Measurements from ENCODE around the gene PRDM16.

Gene PRDM16

DNA sequence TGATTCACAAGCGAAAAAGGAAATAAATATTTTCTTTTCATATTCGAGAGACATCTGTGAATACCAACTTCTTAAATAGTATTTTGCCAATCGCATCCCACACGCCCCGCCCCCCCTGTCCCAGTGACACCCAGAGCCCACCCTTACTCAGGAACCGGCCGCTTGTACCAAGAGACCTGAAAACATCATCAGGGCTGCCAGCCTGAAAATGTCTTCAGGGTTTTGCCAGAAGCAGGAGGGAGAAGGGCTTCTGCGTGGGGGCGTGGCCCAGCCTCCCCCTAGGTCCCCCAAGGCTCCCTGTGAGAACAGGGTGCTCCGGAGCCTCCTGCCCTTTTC, 126.4 kb downstream of the PRDM16 start:
- TF ChIP-seq, protein P1, sequence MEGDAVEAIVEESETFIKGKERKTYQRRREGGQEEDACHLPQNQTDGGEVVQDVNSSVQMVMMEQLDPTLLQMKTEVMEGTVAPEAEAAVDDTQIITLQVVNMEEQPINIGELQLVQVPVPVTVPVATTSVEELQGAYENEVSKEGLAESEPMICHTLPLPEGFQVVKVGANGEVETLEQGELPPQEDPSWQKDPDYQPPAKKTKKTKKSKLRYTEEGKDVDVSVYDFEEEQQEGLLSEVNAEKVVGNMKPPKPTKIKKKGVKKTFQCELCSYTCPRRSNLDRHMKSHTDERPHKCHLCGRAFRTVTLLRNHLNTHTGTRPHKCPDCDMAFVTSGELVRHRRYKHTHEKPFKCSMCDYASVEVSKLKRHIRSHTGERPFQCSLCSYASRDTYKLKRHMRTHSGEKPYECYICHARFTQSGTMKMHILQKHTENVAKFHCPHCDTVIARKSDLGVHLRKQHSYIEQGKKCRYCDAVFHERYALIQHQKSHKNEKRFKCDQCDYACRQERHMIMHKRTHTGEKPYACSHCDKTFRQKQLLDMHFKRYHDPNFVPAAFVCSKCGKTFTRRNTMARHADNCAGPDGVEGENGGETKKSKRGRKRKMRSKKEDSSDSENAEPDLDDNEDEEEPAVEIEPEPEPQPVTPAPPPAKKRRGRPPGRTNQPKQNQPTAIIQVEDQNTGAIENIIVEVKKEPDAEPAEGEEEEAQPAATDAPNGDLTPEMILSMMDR (conservative IDR thresholded peaks at IDR 0.05; ENCODE audit: low read depth, low read length): no peak
- no peak overlapping the region for H3K4me3 ChIP-seq (ENCODE audit: low read depth, low read length)

DNA sequence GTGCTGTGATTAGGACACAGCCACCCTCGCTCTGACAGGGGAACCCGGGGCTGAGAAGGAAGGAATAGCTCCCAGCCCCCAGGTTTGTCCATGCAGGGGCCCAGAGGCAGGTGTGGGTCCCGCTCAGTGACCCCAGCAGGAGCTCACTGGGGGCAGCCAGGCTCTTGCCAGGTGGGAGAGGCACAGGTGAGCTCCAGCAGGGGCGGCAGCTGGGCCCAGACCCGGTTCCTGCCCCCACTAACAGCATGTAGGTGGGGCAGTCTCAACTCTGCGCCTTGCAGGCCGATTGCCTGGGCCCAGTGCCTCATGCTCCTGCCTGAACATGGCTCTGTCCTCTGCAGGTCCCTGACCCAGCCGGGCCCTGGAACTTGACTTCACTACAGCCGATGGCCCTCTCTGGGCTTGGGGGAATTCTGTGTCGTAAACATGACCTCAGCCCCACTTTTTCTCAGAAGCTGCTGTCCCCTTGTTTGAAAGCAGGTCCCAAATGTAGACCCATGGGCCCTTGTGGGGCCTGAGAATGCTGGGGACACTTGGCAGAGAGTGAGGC, 127.0 kb downstream of the PRDM16 start:
- TF ChIP-seq, protein P1 (conservative IDR thresholded peaks at IDR 0.05; ENCODE audit: low read depth, low read length): no peak
- DNase-seq (ENCODE audit: low read depth): no peak
- no peak overlapping the region for H3K4me3 ChIP-seq (ENCODE audit: low read depth, low read length)

More for the DNA sequence above, 126.4 kb downstream of the PRDM16 start:
- no peak for DNase-seq (ENCODE audit: low read depth)

DNA sequence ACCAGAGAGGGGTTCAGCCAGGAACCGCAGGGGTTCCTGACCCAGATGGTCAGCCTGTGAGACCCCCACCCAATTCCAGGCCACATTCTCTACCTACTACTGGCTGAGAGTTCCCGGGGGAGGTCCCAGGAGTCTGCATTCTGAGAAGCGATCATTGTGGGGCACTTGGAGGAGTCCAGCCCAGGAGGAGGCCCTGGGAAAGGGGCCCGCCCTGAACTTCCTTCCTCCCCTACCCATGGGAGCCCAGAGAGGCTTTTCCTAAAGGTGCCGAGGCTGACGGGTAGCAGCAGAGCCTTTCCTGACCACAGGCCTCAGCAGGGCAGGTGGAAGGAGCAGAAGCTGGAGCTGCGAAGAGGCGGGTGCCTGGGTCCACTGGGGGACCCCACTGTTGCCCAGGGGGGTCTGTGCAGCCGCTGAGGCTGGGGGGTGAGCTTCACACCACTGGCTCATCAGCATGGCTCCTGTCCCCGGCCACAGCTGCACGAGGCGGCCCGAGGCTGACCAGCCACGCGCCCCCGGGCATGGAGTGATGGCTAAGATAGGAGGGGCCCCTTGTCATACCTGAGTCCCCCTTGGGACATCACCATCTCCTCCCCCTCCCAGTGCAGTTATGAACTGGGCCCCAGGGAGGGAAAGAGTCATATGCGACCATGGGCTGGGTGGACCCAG, 127.7 kb downstream of the PRDM16 start:
- H3K4me3 ChIP-seq (ENCODE audit: low read depth, low read length): no peak overlapping the region
- DNase-seq (ENCODE audit: low read depth): no peak
- TF ChIP-seq, protein P1 (conservative IDR thresholded peaks at IDR 0.05; ENCODE audit: low read depth, low read length): no peak

DNA sequence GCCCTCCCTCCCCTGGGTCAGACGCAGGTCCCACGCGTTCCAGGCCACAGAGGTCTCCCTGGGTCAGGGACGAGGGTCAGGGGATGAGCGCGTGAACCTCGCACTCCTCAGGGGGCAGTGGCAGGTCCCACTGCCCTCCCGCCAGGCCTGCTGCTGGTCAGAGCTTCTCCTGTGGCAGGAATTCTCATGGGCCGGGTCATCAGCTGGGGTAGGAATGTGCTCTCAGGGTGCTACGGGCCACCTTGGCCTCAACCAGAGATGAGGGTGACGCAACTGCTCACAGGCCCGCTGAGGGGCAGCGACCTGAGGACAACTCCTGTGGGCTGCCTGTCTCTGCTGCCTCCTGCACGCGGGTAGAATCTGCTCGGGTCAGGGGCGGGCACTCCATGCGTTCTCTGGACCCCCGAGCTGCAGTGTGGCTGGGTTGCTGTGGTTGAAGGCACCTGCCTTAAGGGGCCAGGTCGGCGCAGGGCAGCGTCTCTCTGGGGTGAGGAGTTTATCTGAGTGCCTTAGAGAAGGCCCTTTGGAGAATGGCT, 128.8 kb downstream of the PRDM16 start:
- no peak for DNase-seq (ENCODE audit: low read depth)
- no peak overlapping the region for H3K4me3 ChIP-seq (ENCODE audit: low read depth, low read length)
- TF ChIP-seq, protein P1 (conservative IDR thresholded peaks at IDR 0.05; ENCODE audit: low read depth, low read length): no peak

DNA sequence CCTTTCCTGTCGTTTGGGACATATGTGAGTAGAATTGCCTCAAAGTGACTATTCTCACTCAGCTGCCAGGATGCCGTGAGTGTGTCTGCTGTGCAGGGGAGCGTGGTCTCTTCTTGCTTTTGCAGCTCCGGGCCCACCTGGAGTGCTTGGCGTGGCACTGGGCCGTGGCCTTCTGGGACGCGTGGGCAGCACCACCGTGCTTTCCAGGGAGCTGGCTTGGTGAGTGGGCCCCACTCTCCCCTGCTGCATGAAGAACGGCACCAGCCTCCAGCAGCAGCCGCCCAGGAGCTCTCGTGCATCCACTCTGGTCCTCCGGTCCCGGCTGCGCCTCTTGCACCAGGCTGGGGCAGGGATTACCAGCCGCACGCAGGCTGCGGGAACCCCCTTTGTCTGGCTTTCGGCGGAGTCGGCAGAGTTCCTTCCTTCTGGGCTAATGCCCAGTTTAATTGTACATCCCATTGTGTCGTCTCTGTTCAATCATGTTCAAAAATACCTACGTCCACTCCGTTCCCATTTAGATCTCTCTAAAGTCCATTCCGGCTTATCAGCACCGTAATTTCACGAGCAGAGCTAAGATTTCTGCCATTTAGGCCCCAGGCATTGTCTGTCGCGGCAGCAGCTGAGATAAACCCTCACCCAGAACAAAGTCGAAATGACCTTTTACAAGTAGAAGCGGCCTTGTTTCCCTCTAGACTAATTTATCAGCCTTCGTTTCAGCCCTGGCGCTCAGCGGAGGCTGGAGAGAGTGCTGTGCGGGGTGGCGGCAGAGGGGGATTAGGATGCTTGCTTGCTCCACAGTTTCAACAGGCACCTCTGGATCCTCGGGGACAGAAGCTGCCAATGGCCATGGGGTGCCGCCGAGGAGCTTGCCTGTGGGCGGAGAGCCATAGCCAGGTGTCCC, 129.6 kb downstream of the PRDM16 start:
- DNase-seq (ENCODE audit: low read depth): no peak
- no peak overlapping the region for H3K4me3 ChIP-seq (ENCODE audit: low read depth, low read length)
- TF ChIP-seq, protein P1 (conservative IDR thresholded peaks at IDR 0.05; ENCODE audit: low read depth, low read length): no peak

DNA sequence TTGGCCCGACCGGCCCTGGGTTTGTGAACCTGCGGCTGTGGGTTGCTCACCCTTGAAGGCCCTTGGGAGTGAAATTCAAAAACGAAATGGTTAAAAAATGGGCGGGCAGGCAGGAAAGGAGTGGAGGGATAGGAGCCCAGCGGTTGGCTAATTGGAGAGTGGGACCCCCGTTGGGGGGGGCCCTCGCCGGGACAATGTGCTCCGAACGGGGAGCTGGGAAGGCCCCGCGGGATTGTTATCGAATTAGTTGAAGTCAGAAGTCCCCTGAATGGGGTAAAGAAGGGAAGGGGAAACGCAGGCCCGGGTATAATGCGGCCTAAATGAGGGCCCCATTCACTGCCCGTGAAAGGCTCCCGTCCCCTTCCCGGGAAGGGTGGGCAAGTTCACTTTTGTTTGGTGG, 135.7 kb downstream of the PRDM16 start:
- no peak for DNase-seq (ENCODE audit: low read depth)
- no peak overlapping the region for H3K4me3 ChIP-seq (ENCODE audit: low read depth, low read length)
- TF ChIP-seq, protein P1 (conservative IDR thresholded peaks at IDR 0.05; ENCODE audit: low read depth, low read length): no peak

Data from choroid plexus epithelial cell (primary cell).